Gastrocnemius medialis (tissue), 4 donors: ENCODE data around the gene UGT2B7.

ENCODE experiments used
- CTCF ChIP-seq, 5 experiments: fragments of 450-650 bp in 3 of 5; fragments of 200-600 bp in 2 of 5; sonication (generic) in 2 of 5; IDR thresholded peaks in 4 of 5; conservative IDR thresholded peaks in 1 of 5; 1 replicate in 4 of 5; 2 replicates in 1 of 5; pipeline ENCODE4 v1.5.1; 2016 to 2019; ENCODE audit warnings: antibody characterized with exemption in 5 of 5, mild to moderate bottlenecking in 3 of 5, moderate library complexity in 3 of 5
- POLR2A ChIP-seq, 2 donors: fragments of 450-650 bp; IDR thresholded peaks; one replicate each; pipeline ENCODE4 v1.6.1; 2017; ENCODE audit warnings: antibody characterized with exemption in 2 of 2, mild to moderate bottlenecking in 2 of 2, moderate library complexity in 2 of 2

DNA sequence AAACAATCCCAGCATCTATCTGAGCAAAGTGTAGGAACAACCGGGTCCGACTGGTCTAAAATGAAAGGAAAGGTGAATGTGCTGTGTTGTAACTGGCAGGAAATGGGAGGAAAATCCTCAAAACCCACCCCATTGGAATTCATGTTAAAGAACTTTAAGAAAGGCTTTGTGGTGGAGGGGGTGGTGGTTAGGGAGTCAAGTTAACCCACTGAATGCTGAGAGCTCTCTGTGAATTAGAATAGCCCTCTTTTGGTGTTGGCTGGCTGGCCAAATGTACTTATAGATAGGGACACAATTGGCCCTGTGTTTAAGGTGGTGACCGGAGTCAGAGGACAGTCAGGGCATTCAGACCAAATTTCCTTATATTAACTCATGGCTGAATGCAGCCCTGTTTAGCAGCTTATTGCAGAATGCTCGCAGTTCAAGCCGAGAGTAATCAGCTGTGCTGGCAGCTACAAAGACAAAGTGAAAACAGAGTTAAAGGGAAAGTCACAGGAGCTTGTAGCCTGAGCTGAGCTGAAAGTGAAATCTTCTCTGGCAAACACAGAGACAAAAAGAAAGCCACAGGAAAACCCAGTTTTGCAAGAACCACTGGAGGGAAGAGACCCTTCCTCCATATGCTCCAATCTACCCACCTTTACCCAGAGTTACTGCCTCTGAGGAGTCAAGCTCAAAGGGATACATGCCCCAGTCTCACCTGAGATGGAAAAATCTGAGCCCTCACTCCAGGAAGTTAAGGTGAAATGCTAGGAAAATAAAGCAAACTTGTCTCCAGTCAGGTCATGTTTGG lies 38.5 kb upstream of the UGT2B7 start:
- TF ChIP-seq POLR2A (IDR thresholded peaks at IDR 0.05) (no peak), CTCF (IDR thresholded peaks at IDR 0.05 in 4 of 5, conservative IDR thresholded peaks at IDR 0.05 in 1 of 5) (no peak)
